ENCODE data around the gene SERPINA5. TPM values are rescaled to one million over a fixed set of nuclear protein-coding genes. Genes with fewer than 3 reads are reported as not detected.

The SERPINA5 gene
- total RNA-seq, 1 donor from 2014 or later = 0.50 TPM

DNA sequence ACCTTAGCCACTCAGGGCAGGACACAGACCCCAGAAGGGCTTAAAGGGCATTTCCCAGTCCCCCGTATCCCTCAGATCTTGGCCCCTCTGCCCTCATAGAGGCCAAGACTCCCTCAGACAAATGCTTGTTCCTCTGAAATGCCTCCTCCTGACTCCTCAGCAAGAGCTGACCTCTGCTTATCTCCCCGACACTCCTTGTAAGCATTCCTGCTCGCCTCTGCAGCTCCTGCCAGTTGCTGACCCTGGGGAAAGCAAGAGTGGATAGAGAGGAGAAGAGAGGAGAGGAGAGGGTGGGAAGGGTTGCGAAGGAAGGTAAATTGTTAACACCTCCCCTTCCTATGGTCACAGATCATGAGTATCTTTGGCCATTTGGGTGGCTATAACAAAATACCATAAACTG is 7.1 kb downstream of the SERPINA5 start:
- no peak overlapping the region for H3K27ac Mint-ChIP-seq (ENCODE audit: unreplicated experiment)
- peaks cover 3% of the 10 kb centered on the region for H3K9me3 Mint-ChIP-seq (ENCODE audit: low read depth)
- no peak for DNase-seq (ENCODE audit: low spot score)
- no peaks in the 10 kb centered on the region for H3K27me3 Mint-ChIP-seq (ENCODE audit: low read depth)
- TF ChIP-seq, protein P1, sequence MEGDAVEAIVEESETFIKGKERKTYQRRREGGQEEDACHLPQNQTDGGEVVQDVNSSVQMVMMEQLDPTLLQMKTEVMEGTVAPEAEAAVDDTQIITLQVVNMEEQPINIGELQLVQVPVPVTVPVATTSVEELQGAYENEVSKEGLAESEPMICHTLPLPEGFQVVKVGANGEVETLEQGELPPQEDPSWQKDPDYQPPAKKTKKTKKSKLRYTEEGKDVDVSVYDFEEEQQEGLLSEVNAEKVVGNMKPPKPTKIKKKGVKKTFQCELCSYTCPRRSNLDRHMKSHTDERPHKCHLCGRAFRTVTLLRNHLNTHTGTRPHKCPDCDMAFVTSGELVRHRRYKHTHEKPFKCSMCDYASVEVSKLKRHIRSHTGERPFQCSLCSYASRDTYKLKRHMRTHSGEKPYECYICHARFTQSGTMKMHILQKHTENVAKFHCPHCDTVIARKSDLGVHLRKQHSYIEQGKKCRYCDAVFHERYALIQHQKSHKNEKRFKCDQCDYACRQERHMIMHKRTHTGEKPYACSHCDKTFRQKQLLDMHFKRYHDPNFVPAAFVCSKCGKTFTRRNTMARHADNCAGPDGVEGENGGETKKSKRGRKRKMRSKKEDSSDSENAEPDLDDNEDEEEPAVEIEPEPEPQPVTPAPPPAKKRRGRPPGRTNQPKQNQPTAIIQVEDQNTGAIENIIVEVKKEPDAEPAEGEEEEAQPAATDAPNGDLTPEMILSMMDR (IDR thresholded peaks at IDR 0.05) = no peak
- no peaks in the 10 kb centered on the region for H3K36me3 Mint-ChIP-seq (ENCODE audit: low read depth)
- no peaks in the 10 kb centered on the region for H3K4me1 Mint-ChIP-seq (ENCODE audit: low read depth)
- no peak overlapping the region for H3K4me3 Mint-ChIP-seq (ENCODE audit: unreplicated experiment)

DNA sequence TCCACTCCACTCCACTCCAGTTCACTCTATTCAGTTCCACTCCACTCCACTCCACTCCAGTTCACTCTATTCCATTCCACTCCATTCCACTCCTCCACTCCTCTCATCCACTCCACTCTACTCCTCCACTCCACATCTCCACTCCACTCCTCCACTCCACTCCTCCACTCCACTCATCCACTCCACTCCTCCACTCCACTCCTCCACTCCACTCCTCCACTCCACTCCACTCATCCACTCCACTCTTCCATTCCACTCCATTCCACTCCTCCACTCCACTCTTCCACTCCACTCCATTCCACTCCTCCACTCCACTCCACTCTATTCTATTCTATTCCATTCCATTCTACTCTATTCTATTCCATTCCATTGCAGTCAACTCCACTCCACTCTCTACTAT is 9.8 kb downstream of the SERPINA5 start:
- Mint-ChIP-seq H3K9me3 (ENCODE audit: low read depth) (peaks cover 3% of the 10 kb centered on the region), H3K4me3 (ENCODE audit: unreplicated experiment) (no peak overlapping the region), H3K27me3 (ENCODE audit: low read depth) (no peaks in the 10 kb centered on the region), H3K27ac (ENCODE audit: unreplicated experiment) (no peak overlapping the region), H3K36me3 (ENCODE audit: low read depth) (no peaks in the 10 kb centered on the region), H3K4me1 (ENCODE audit: low read depth) (no peaks in the 10 kb centered on the region)
- TF ChIP-seq, protein P1 (IDR thresholded peaks at IDR 0.05) = no peak
- no peak for DNase-seq (ENCODE audit: low spot score)

DNA sequence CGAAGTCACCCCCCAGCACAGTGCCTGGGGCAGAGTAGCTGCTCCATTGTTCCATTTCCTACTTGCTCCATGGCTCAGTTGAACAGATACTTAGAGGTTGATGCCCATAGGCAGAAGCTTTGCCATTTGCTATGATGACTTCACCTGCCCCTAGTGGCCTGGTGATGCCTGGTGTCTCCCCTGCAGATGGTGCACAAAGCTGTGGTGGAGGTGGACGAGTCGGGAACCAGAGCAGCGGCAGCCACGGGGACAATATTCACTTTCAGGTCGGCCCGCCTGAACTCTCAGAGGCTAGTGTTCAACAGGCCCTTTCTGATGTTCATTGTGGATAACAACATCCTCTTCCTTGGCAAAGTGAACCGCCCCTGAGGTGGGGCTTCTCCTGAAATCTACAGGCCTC is 10.6 kb downstream of the SERPINA5 start:
- no peaks in the 10 kb centered on the region for H3K4me1 Mint-ChIP-seq (ENCODE audit: low read depth)
- H3K9me3 Mint-ChIP-seq (ENCODE audit: low read depth) = peaks cover 3% of the 10 kb centered on the region
- no peak overlapping the region for H3K4me3 Mint-ChIP-seq (ENCODE audit: unreplicated experiment)
- no peaks in the 10 kb centered on the region for H3K27me3 Mint-ChIP-seq (ENCODE audit: low read depth)
- TF ChIP-seq, protein P1 (IDR thresholded peaks at IDR 0.05) = no peak
- H3K36me3 Mint-ChIP-seq (ENCODE audit: low read depth) = no peaks in the 10 kb centered on the region
- no peak overlapping the region for H3K27ac Mint-ChIP-seq (ENCODE audit: unreplicated experiment)
- DNase-seq (ENCODE audit: low spot score) = peak; percentile 59

DNA sequence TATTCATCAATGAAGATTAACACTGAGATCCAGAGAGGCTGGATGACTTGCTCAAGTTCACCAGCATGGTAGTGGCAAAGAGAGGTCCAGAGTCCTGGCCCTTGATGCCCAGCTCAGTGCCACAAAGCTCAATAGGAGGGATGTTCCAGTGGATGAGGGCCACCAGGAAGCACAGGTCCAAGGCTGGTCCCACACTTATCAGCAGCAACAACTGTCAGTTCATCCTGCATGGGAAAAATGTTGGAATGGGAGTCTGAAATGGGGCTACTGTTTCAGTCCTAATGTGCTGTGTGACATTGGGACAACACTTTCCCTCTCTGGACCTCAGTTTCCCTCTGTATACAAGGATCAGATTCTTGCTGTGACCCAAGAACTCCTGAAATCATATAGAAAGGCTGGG is 11.2 kb downstream of the SERPINA5 start:
- Mint-ChIP-seq H3K4me3 (ENCODE audit: unreplicated experiment) (no peak overlapping the region), H3K27me3 (ENCODE audit: low read depth) (no peaks in the 10 kb centered on the region), H3K9me3 (ENCODE audit: low read depth) (peaks cover 3% of the 10 kb centered on the region), H3K27ac (ENCODE audit: unreplicated experiment) (no peak overlapping the region), H3K36me3 (ENCODE audit: low read depth) (no peaks in the 10 kb centered on the region), H3K4me1 (ENCODE audit: low read depth) (no peaks in the 10 kb centered on the region)
- TF ChIP-seq, protein P1 (IDR thresholded peaks at IDR 0.05) = no peak
- peak; percentile 9 for DNase-seq (ENCODE audit: low spot score)

DNA sequence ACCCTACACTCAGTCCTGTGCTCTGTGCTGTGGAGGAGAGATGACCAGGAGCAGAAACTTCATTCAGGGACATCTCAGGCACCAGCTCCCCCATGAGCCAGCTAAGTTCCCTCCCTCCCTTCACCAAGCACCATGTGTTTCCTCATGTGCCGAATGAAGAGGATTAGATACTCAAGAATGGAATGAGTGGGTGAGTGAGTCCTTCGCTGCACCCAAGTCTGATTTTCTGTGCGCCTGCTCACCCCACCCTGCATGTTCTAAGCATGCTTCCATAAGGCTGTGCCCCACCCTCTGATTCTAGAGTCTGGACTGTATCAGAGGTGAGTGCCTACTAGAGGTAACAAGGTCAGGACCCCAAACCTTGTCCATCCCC is 12.1 kb downstream of the SERPINA5 start:
- DNase-seq (ENCODE audit: low spot score) = no peak
- Mint-ChIP-seq H3K4me1 (ENCODE audit: low read depth) (peaks cover under 1% of the 10 kb centered on the region), H3K27ac (ENCODE audit: unreplicated experiment) (no peak overlapping the region), H3K9me3 (ENCODE audit: low read depth) (peaks cover 3% of the 10 kb centered on the region), H3K36me3 (ENCODE audit: low read depth) (no peaks in the 10 kb centered on the region), H3K4me3 (ENCODE audit: unreplicated experiment) (no peak overlapping the region), H3K27me3 (ENCODE audit: low read depth) (no peaks in the 10 kb centered on the region)
- TF ChIP-seq, protein P1 (IDR thresholded peaks at IDR 0.05) = no peak
